ENCODE data around the gene ST8SIA2.

- TF ChIP-seq CTCF (IDR thresholded peaks at IDR 0.05), result no peak
- TF ChIP-seq POLR2AphosphoS5 (IDR thresholded peaks at IDR 0.05; ENCODE audit: low read depth, low read length), result no peak
- TF ChIP-seq SIN3A (IDR thresholded peaks at IDR 0.05; ENCODE audit: borderline replicate concordance, insufficient read depth, low read depth, low read length), result no peak
- TF ChIP-seq REST (IDR thresholded peaks at IDR 0.05; ENCODE audit: insufficient read depth in 1 of 2, low read depth in 2 of 2, low read length in 1 of 2), result no peak
- no peak for TF ChIP-seq TCF7L2 (IDR thresholded peaks at IDR 0.05; ENCODE audit: low read depth, low read length)
These were observed 16.9 kb downstream of the ST8SIA2 start for GRCh38 chr15:92410537-92410936.
